Trophoblast cell (in vitro differentiated cells and primary cell): ENCODE data around the gene ANKMY2. TPM values are rescaled to one million over a fixed set of nuclear protein-coding genes. Genes with fewer than 3 reads are reported as not detected.
A peak's percentile ranks its signal among the peaks of the same experiment; 100 is the strongest.

Source experiments
- DNase-seq, 2 donors: peaks; one replicate each; pipeline ENCODE4 v3.0.0-alpha.2; 2016
- H2AFZ ChIP-seq: 2 replicates; pipeline ENCODE4 v1.6.1; 2013; ENCODE audit warnings: low read length, moderate library complexity, mild to moderate bottlenecking; ENCODE audit not compliant: insufficient read depth, poor library complexity
- H2AK5ac ChIP-seq: 2 replicates; pipeline ENCODE4 v1.6.1; 2013; ENCODE audit warnings: mild to moderate bottlenecking, low read length
- H2BK120ac ChIP-seq: 2 replicates; pipeline ENCODE4 v1.6.1; 2013; ENCODE audit warnings: low read length, mild to moderate bottlenecking, moderate library complexity; ENCODE audit not compliant: insufficient read depth, poor library complexity
- H2BK12ac ChIP-seq: 2 replicates; pipeline ENCODE4 v1.6.1; 2013; ENCODE audit warnings: mild to moderate bottlenecking, low read length, moderate library complexity
- H2BK5ac ChIP-seq: 2 replicates; pipeline ENCODE4 v1.6.1; 2013; ENCODE audit warnings: low read length, low read depth, moderate library complexity, mild to moderate bottlenecking; ENCODE audit not compliant: poor library complexity
- H3K14ac ChIP-seq: 2 replicates; pipeline ENCODE4 v1.6.1; 2013; ENCODE audit warnings: mild to moderate bottlenecking, low read length
- H3K18ac ChIP-seq: 2 replicates; pipeline ENCODE4 v1.6.1; 2013; ENCODE audit warnings: mild to moderate bottlenecking, low read length
- H3K23ac ChIP-seq: 2 replicates; pipeline ENCODE4 v1.6.1; 2013; ENCODE audit warnings: low read length
- H3K27ac ChIP-seq: 2 replicates; pipeline ENCODE4 v1.5.1; 2013; ENCODE audit warnings: low read depth, mild to moderate bottlenecking, inconsistent platforms, low read length, moderate library complexity
- H3K27me3 ChIP-seq: 2 replicates; pipeline ENCODE4 v1.6.1; 2013; ENCODE audit warnings: inconsistent platforms, mild to moderate bottlenecking, low read length, moderate library complexity; ENCODE audit not compliant: insufficient read depth
- H3K36me3 ChIP-seq, 2 experiments: 1 replicate in 1 of 2; 2 replicates in 1 of 2; pipeline ENCODE4 v1.6.1; 2013; ENCODE audit warnings: low read length in 2 of 2, mild to moderate bottlenecking in 2 of 2, moderate library complexity in 1 of 2; ENCODE audit not compliant: insufficient read depth in 2 of 2, control insufficient read depth in 1 of 2
- H3K4ac ChIP-seq: 2 replicates; pipeline ENCODE4 v1.6.1; 2013; ENCODE audit warnings: low read depth, mild to moderate bottlenecking, low read length, moderate library complexity
- H3K4me1 ChIP-seq, 2 experiments: 1 replicate in 1 of 2; 2 replicates in 1 of 2; pipeline ENCODE4 v1.6.1; 2013; ENCODE audit warnings: low read length in 2 of 2, mild to moderate bottlenecking in 2 of 2, moderate library complexity in 1 of 2; ENCODE audit not compliant: insufficient read depth in 2 of 2, control insufficient read depth in 1 of 2
- H3K4me2 ChIP-seq: 2 replicates; pipeline ENCODE4 v1.6.1; 2013; ENCODE audit warnings: inconsistent platforms, mild to moderate bottlenecking, low read length, moderate library complexity
- H3K4me3 ChIP-seq: 2 replicates; pipeline ENCODE4 v1.5.1; 2013; ENCODE audit warnings: mild to moderate bottlenecking, low read depth, low read length, inconsistent platforms
- H3K79me1 ChIP-seq: one replicate; pipeline ENCODE4 v1.6.1; 2013; ENCODE audit warnings: low read length
- H3K79me2 ChIP-seq: 2 replicates; pipeline ENCODE4 v1.6.1; 2013; ENCODE audit warnings: low read length, mild to moderate bottlenecking; ENCODE audit not compliant: control insufficient read depth, insufficient read depth, poor library complexity
- H3K9ac ChIP-seq: 2 replicates; pipeline ENCODE4 v1.6.1; 2013; ENCODE audit warnings: mild to moderate bottlenecking, low read length
- H3K9me3 ChIP-seq: 2 replicates; pipeline ENCODE4 v1.6.1; 2013; ENCODE audit warnings: low read depth, mild to moderate bottlenecking, control low read depth, inconsistent platforms, low read length; ENCODE audit not compliant: insufficient read depth
- H4K12ac ChIP-seq: 2 replicates; pipeline ENCODE4 v1.6.1; 2013; ENCODE audit warnings: low read depth, mild to moderate bottlenecking, low read length, moderate library complexity
- H4K8ac ChIP-seq: 2 replicates; pipeline ENCODE4 v1.6.1; 2013; ENCODE audit warnings: low read depth, mild to moderate bottlenecking, low read length, moderate library complexity
- H4K91ac ChIP-seq: one replicate; pipeline ENCODE4 v1.6.1; 2013; ENCODE audit warnings: low read depth, mild to moderate bottlenecking, low read length, moderate library complexity
- WGBS: extraction: QIAGEN DNeasy Blood & Tissue Kit; methylation state at CpG from one replicate; pipeline ENCODE4 v1.1.7; 2013; ENCODE audit warnings: missing lambda C conversion rate; ENCODE audit not compliant: insufficient read length, insufficient coverage; ENCODE audit errors: extremely low coverage; 5-methylcytosine and 5-hydroxymethylcytosine counted together
- polyA plus RNA-seq: library from polyadenylated mRNA; stranded (reverse); fragments of 200-250 nt; gene quantifications from 2 replicates; pipeline ENCODE4 v1.2.3, GENCODE V29; 2013

The ANKMY2 gene
- 17.7 and 18.1 TPM in 2 replicates for polyA plus RNA-seq

DNA sequence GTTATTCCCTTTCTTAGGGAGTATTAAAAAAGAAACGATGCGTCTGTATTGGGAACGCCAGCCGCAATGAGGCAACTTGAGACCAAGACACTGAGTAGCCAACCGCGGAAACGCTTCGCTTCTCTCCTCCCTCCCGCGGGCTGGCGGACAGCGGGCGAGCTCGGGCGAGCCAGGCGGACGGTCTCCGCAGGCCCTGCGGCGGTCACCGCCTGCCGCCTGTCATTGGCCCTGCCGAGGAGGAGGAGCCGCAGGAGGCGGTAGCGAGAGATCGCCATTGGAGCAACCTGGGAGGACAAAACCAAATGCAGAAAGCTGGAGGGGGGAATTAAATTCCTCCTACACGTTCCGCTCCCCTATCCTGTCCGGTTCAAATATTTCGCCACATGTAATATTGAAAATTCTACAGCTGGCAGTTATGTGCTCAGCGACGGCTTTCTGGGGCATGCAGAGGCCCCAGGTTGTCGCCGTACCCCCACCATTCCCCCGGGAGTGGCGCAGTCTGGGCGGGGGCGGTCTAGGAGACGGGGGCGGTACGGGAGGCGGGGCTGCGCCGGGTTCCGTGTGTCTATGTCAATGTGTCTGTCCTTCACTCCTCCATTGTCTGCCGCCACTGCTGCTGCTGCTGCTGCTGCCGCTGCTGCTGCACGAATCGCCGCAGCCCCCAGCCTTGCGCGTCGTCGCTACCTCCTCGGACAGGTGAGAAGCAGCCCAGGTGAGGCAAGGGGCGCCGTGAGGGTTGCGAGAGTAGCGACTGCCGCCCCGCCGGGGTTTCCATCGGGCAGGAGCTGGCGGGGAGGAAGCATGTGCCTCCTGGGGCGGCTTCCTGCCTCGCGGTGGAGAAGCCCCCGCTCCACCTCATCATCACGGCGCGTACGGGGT lies at the start of gene ANKMY2, which contains the start of gene BZW2:
Gene ANKMY2, minus strand, starts transcription at position 162 of the 879 bp plus-strand sequence. CDS start 181 bp downstream, outside the sequence.
Gene BZW2, plus strand, starts transcription at position 589 of the 879 bp plus-strand sequence. CDS start 19,263 bp downstream, outside the sequence.
- peak; percentile 95 to 98 for DNase-seq
- peak within 1 kb of the TSS; percentile 93 for H3K4ac ChIP-seq
- peak within 1 kb of the TSS; percentile 99 for H2BK5ac ChIP-seq
- peak within 1 kb of the TSS; percentile 67 for H2BK12ac ChIP-seq
- peak within 1 kb of the TSS; percentile 91 for H3K4me2 ChIP-seq
- H3K79me2 ChIP-seq: peaks cover 21% of the 10 kb centered on the region
- H3K27me3 ChIP-seq: no peaks in the 10 kb centered on the region
- peaks cover 18% of the 10 kb centered on the region for H3K79me1 ChIP-seq
- H3K27ac ChIP-seq: peak within 1 kb of the TSS; percentile 89
- H3K9ac ChIP-seq: peak within 1 kb of the TSS; percentile 90
- peaks cover 2 to 10% of the 10 kb centered on the region in 2 experiments for H3K4me1 ChIP-seq
- H3K18ac ChIP-seq: peak within 1 kb of the TSS; percentile 100
- H3K23ac ChIP-seq: no peak within 1 kb of the TSS
- H4K8ac ChIP-seq: peak within 1 kb of the TSS; percentile 78
- peaks cover 1% of the 10 kb centered on the region for H3K9me3 ChIP-seq
- peak within 1 kb of the TSS; percentile 89 for H2AFZ ChIP-seq
- H3K36me3 ChIP-seq: no peaks in the 10 kb centered on the region
- WGBS: no CpG with 5 or more reads among the region's 73 CpGs
- peak within 1 kb of the TSS; percentile 100 for H3K4me3 ChIP-seq
- H2AK5ac ChIP-seq: peak within 1 kb of the TSS; percentile 95
- peak within 1 kb of the TSS; percentile 93 for H4K12ac ChIP-seq
- peak within 1 kb of the TSS; percentile 100 for H3K14ac ChIP-seq
- peak within 1 kb of the TSS; percentile 96 for H4K91ac ChIP-seq
- peak within 1 kb of the TSS; percentile 97 for H2BK120ac ChIP-seq

DNA sequence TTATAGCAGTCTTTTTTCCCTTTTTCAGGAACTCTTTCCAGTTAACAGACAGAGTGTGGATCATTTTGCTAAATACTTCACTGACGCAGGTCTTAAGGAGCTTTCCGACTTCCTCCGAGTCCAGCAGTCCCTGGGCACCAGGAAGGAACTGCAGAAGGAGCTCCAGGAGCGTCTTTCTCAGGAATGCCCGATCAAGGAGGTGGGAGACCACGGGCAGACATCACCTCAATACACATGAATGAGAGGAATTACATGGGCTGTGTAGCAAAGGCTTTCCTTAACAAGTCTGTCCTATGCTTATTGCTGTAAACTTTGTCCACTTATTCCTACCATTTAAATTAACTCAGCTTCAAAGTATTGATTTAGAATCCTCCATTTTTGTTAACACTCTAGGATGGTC lies 49.3 kb upstream of the ANKMY2 start:
- no peak overlapping the region for H2BK12ac ChIP-seq
- no peaks in the 10 kb centered on the region for H3K27me3 ChIP-seq
- H3K9ac ChIP-seq: no peak overlapping the region
- no peak overlapping the region for H3K4me2 ChIP-seq
- no peak overlapping the region for H3K4ac ChIP-seq
- H3K79me1 ChIP-seq: no peaks in the 10 kb centered on the region
- peaks cover 32 to 43% of the 10 kb centered on the region in 2 experiments for H3K36me3 ChIP-seq
- H3K4me3 ChIP-seq: no peak overlapping the region
- H4K8ac ChIP-seq: no peak overlapping the region
- no peak overlapping the region for H2AK5ac ChIP-seq
- no peak overlapping the region for H3K14ac ChIP-seq
- no peak for DNase-seq
- no peak overlapping the region for H3K18ac ChIP-seq
- peak overlapping the region; percentile 59 for H2BK5ac ChIP-seq
- H3K79me2 ChIP-seq: no peaks in the 10 kb centered on the region
- H4K91ac ChIP-seq: no peak overlapping the region
- H3K9me3 ChIP-seq: no peaks in the 10 kb centered on the region
- no peak overlapping the region for H4K12ac ChIP-seq
- H2BK120ac ChIP-seq: no peak overlapping the region
- no peak overlapping the region for H2AFZ ChIP-seq
- H3K27ac ChIP-seq: no peak overlapping the region
- no peak overlapping the region for H3K23ac ChIP-seq
- no peaks in the 10 kb centered on the region for H3K4me1 ChIP-seq
- no CpG with 5 or more reads among the region's 6 CpGs for WGBS

GRCh38 chr7:16693601-16694318 lies 48.2 kb upstream of the ANKMY2 start:
- no CpG with 5 or more reads among the region's 2 CpGs for WGBS
- DNase-seq: no peak
- no peak overlapping the region for H3K18ac ChIP-seq

DNA sequence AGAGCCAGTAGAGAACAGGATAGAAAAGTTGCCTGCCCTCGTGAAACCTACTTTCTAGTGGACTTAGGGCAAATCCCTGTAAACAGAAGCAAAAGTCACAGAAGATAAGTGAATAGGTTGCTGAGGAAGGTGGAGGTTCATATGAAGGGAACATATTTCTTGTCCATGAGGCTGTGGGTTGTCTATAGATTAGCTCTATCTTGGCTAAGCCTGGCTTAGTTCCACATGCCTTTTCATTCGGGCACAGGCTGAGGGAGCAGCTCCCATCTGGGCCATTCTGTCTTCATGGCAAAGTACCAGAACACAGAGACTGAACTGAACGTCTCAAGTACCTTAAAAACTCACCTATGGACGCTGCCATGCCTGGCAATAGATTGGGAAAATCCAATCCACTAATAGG lies 45.7 kb upstream of the ANKMY2 start:
- WGBS: no CpG with 5 or more reads among the region's 4 CpGs
- Histone ChIP-seq H3K4me3 (no peak overlapping the region), H3K23ac (no peak overlapping the region), H3K4me1 (no peaks in the 10 kb centered on the region), H3K4me2 (no peak overlapping the region), H3K18ac (no peak overlapping the region), H3K9ac (no peak overlapping the region), H3K9me3 (no peaks in the 10 kb centered on the region), H2BK5ac (no peak overlapping the region), H4K12ac (no peak overlapping the region), H3K27me3 (no peaks in the 10 kb centered on the region), H4K8ac (no peak overlapping the region), H2BK120ac (no peak overlapping the region), H3K36me3 (peaks cover 20 to 30% of the 10 kb centered on the region in 2 experiments), H2AFZ (no peak overlapping the region), H2AK5ac (no peak overlapping the region), H3K79me2 (no peaks in the 10 kb centered on the region), H3K27ac (no peak overlapping the region), H2BK12ac (no peak overlapping the region), H3K14ac (no peak overlapping the region), H3K79me1 (no peaks in the 10 kb centered on the region), H4K91ac (no peak overlapping the region), H3K4ac (no peak overlapping the region)
- DNase-seq: no peak

More at GRCh38 chr7:16693601-16694318, 48.2 kb upstream of the ANKMY2 start:
- Histone ChIP-seq H3K4me3 (no peak overlapping the region), H2AK5ac (no peak overlapping the region), H2AFZ (no peak overlapping the region), H3K23ac (no peak overlapping the region), H3K27me3 (no peaks in the 10 kb centered on the region), H2BK5ac (no peak overlapping the region), H3K27ac (no peak overlapping the region), H3K79me1 (no peaks in the 10 kb centered on the region), H2BK12ac (no peak overlapping the region), H3K4me2 (no peak overlapping the region), H2BK120ac (no peak overlapping the region), H4K91ac (no peak overlapping the region), H3K14ac (no peak overlapping the region), H3K9me3 (no peaks in the 10 kb centered on the region), H4K8ac (no peak overlapping the region), H3K79me2 (no peaks in the 10 kb centered on the region), H3K4me1 (no peaks in the 10 kb centered on the region), H3K4ac (no peak overlapping the region), H4K12ac (no peak overlapping the region), H3K36me3 (peaks cover 32 to 42% of the 10 kb centered on the region in 2 experiments), H3K9ac (no peak overlapping the region)
